ENCODE data around the gene NUB1. TPM values are rescaled to one million over a fixed set of nuclear protein-coding genes. Genes with fewer than 3 reads are reported as not detected.

Gene NUB1
- polyA plus RNA-seq, 3 donors = 32.0 to 39.2 (median 37.2) TPM

GRCh38 chr7:151363182-151363581 lies 21.6 kb downstream of the NUB1 start:
- H3K4me3 Mint-ChIP-seq = no peak overlapping the region
- H3K27ac Mint-ChIP-seq = no peak overlapping the region
- Histone ChIP-seq H3K4me3 (replicated peaks in 1 of 3; ENCODE audit: low read depth in 2 of 3, low read length in 3 of 3) (no peak overlapping the region), H3K27me3 (ENCODE audit: control insufficient read depth in 2 of 2, insufficient read depth in 2 of 2, low read length in 2 of 2) (no peaks in the 10 kb centered on the region), H3K79me2 (ENCODE audit: insufficient read depth, low read length) (no peaks in the 10 kb centered on the region), H3K4me1 (ENCODE audit: control insufficient read depth in 1 of 2, insufficient read depth in 2 of 2, low read length in 2 of 2) (no peaks in the 10 kb centered on the region), H3K9ac (ENCODE audit: insufficient read depth, low read length, poor library complexity, severe bottlenecking) (no peak overlapping the region), H2AFZ (ENCODE audit: insufficient read depth, low read depth, low read length, poor library complexity, severe bottlenecking) (no peak overlapping the region), H3K9me3 (replicated peaks in 1 of 2; ENCODE audit: control insufficient read depth in 1 of 2, insufficient read depth in 1 of 2, low read length in 2 of 2) (no peaks in the 10 kb centered on the region), H3K36me3 (replicated peaks in 1 of 2; ENCODE audit: control insufficient read depth in 1 of 2, insufficient read depth in 2 of 2, low read length in 2 of 2) (peaks cover 45 to 52% of the 10 kb centered on the region in 2 donors), H3K4me2 (replicated peaks; ENCODE audit: extremely low read depth, low read length, poor library complexity, severe bottlenecking) (no peak overlapping the region), H3K27ac (ENCODE audit: low read depth in 1 of 2, low read length in 2 of 2) (no peak overlapping the region), H4K20me1 (ENCODE audit: insufficient read depth, low read length) (no peaks in the 10 kb centered on the region)
- H3K36me3 Mint-ChIP-seq = peaks cover 54 to 70% of the 10 kb centered on the region in 2 donors
- no peak for TF ChIP-seq CTCF (IDR thresholded peaks at IDR 0.05)
- H3K9me3 Mint-ChIP-seq = peaks cover 0 to 2% (median 0%) of the 10 kb centered on the region in 7 donors
- intact Hi-C loops (cut with micrococcal nuclease) = no loop called here
- DNase-seq = no peak
- WGBS (ENCODE audit: insufficient coverage) = 100% methylated on average over 1 of the region's 1 CpG
- H3K4me1 Mint-ChIP-seq = no peaks in the 10 kb centered on the region
- peaks cover 0 to 3% (median 2%) of the 10 kb centered on the region in 3 donors for H3K27me3 Mint-ChIP-seq (ENCODE audit: low read depth in 3 of 3)

- Mint-ChIP-seq H3K27me3 (ENCODE audit: low read depth in 3 of 3) (peaks cover 0 to 3% (median 2%) of the 10 kb centered on the region in 3 donors), H3K4me1 (no peaks in the 10 kb centered on the region), H3K4me3 (no peak overlapping the region), H3K36me3 (peaks cover 60 to 67% of the 10 kb centered on the region in 2 donors), H3K27ac (no peak overlapping the region), H3K9me3 (peaks cover 0 to 2% (median 0%) of the 10 kb centered on the region in 7 donors)
- Histone ChIP-seq H3K36me3 (replicated peaks in 1 of 2; ENCODE audit: control insufficient read depth in 1 of 2, insufficient read depth in 2 of 2, low read length in 2 of 2) (peaks cover 43 to 56% of the 10 kb centered on the region in 2 donors), H3K4me3 (replicated peaks in 1 of 3; ENCODE audit: low read depth in 2 of 3, low read length in 3 of 3) (no peak overlapping the region), H3K9ac (ENCODE audit: insufficient read depth, low read length, poor library complexity, severe bottlenecking) (no peak overlapping the region), H2AFZ (ENCODE audit: insufficient read depth, low read depth, low read length, poor library complexity, severe bottlenecking) (no peak overlapping the region), H3K27ac (ENCODE audit: low read depth in 1 of 2, low read length in 2 of 2) (no peak overlapping the region), H4K20me1 (ENCODE audit: insufficient read depth, low read length) (no peaks in the 10 kb centered on the region), H3K4me1 (ENCODE audit: control insufficient read depth in 1 of 2, insufficient read depth in 2 of 2, low read length in 2 of 2) (no peaks in the 10 kb centered on the region), H3K79me2 (ENCODE audit: insufficient read depth, low read length) (no peaks in the 10 kb centered on the region), H3K27me3 (ENCODE audit: control insufficient read depth in 2 of 2, insufficient read depth in 2 of 2, low read length in 2 of 2) (no peaks in the 10 kb centered on the region), H3K9me3 (replicated peaks in 1 of 2; ENCODE audit: control insufficient read depth in 1 of 2, insufficient read depth in 1 of 2, low read length in 2 of 2) (no peaks in the 10 kb centered on the region), H3K4me2 (replicated peaks; ENCODE audit: extremely low read depth, low read length, poor library complexity, severe bottlenecking) (no peak overlapping the region)
- no peak for TF ChIP-seq CTCF (IDR thresholded peaks at IDR 0.05)
- DNase-seq = no peak
- intact Hi-C loops (cut with micrococcal nuclease) = loop anchor here in 1 of 2 donors (5.0 kb wide), 1 partner anchor 396 kb away; no protein-coding TSS in a partner anchor
- WGBS (ENCODE audit: insufficient coverage) = 97% methylated on average over 5 of the region's 9 CpGs
Observed at GRCh38 chr7:151366166-151366879, 24.7 kb downstream of the NUB1 start.

Measured in CD14-positive monocyte (primary cell).